Measurements from ENCODE around the gene DOK5.

The DOK5 gene

GRCh38 chr20:54680872-54681619 lies 205.7 kb downstream of the DOK5 start:
- Histone ChIP-seq H3K4me1 (ENCODE audit: insufficient read depth, low read length) (no peaks in the 10 kb centered on the region), H2AFZ (ENCODE audit: low read depth, low read length) (no peak overlapping the region), H4K20me1 (ENCODE audit: insufficient read depth, low read length) (no peaks in the 10 kb centered on the region), H3K27ac (ENCODE audit: low read length) (no peak overlapping the region), H3K79me2 (ENCODE audit: insufficient read depth, low read length) (no peaks in the 10 kb centered on the region), H3K9ac (ENCODE audit: low read depth, low read length) (no peak overlapping the region), H3K4me2 (ENCODE audit: insufficient read depth, low read length) (no peak overlapping the region), H3K27me3 (ENCODE audit: insufficient read depth, low read length, poor library complexity) (peaks cover 22% of the 10 kb centered on the region), H3K4me3 (ENCODE audit: low read depth in 1 of 2, low read length in 2 of 2) (no peak overlapping the region), H3K9me3 (ENCODE audit: insufficient read depth, low read length, severe bottlenecking) (no peaks in the 10 kb centered on the region), H3K36me3 (ENCODE audit: insufficient read depth, low read length) (no peaks in the 10 kb centered on the region)
- ATAC-seq (ENCODE audit: insufficient read depth, low read depth) = no peak
- DNase-seq = peak; percentile 30
- TF ChIP-seq EZH2 (IDR thresholded peaks at IDR 0.05; ENCODE audit: borderline replicate concordance, low read depth, low read length, severe bottlenecking) = no peak
- TF ChIP-seq CTCF (IDR thresholded peaks at IDR 0.05; ENCODE audit: borderline replicate concordance, extremely low read depth, low read length, poor library complexity, severe bottlenecking) = peak; percentile 85

DNA sequence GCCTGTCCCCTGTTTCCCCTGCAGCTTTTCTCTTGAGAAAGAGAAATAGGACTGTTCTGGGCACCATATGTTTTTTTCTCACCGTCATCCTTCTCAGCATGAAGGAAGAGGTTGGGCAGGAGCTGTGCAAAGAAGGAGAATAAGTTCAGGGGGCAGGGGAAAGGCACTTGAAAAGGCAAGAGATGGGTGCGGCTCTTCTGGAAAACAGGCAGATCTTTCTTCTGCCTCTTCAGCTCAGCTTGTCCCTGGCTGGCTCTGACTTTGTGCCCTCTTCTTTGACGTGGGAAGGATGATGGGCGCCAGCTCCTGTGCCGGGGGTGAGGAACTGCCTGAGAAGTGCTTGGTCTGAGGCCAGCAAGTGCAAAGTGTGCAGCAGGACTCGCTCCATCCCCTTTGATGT lies 206.5 kb downstream of the DOK5 start:
- no peak for ATAC-seq (ENCODE audit: insufficient read depth, low read depth)
- TF ChIP-seq CTCF (IDR thresholded peaks at IDR 0.05; ENCODE audit: borderline replicate concordance, extremely low read depth, low read length, poor library complexity, severe bottlenecking) = no peak
- TF ChIP-seq EZH2 (IDR thresholded peaks at IDR 0.05; ENCODE audit: borderline replicate concordance, low read depth, low read length, severe bottlenecking) = no peak
- Histone ChIP-seq H3K4me2 (ENCODE audit: insufficient read depth, low read length) (no peak overlapping the region), H3K79me2 (ENCODE audit: insufficient read depth, low read length) (no peaks in the 10 kb centered on the region), H3K4me3 (ENCODE audit: low read depth in 1 of 2, low read length in 2 of 2) (no peak overlapping the region), H3K27me3 (ENCODE audit: insufficient read depth, low read length, poor library complexity) (peaks cover 22% of the 10 kb centered on the region), H3K9me3 (ENCODE audit: insufficient read depth, low read length, severe bottlenecking) (no peaks in the 10 kb centered on the region), H3K27ac (ENCODE audit: low read length) (no peak overlapping the region), H4K20me1 (ENCODE audit: insufficient read depth, low read length) (no peaks in the 10 kb centered on the region), H2AFZ (ENCODE audit: low read depth, low read length) (no peak overlapping the region), H3K9ac (ENCODE audit: low read depth, low read length) (no peak overlapping the region), H3K36me3 (ENCODE audit: insufficient read depth, low read length) (no peaks in the 10 kb centered on the region), H3K4me1 (ENCODE audit: insufficient read depth, low read length) (no peaks in the 10 kb centered on the region)
- DNase-seq = no peak

DNA sequence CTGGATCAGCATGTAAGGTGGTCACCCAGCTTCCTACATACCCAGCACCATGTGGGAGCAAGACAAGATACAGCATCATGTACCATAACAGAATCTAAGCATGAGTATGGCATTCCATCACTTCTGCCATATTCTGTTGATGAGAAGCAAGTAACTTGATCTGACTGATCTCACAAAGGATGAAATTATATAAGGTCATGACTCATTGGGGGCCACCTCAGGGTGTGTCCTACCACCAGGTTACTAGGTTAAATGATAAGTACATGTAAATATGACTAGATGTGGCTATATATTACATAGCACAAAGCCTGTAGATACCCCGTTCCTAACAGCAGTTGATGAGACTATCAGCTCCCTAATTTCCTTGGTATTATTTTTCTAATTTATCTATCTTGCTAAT lies 213.1 kb downstream of the DOK5 start:
- Histone ChIP-seq H3K27ac (ENCODE audit: low read length) (no peak overlapping the region), H3K4me3 (ENCODE audit: low read depth in 1 of 2, low read length in 2 of 2) (no peak overlapping the region), H3K36me3 (ENCODE audit: insufficient read depth, low read length) (no peaks in the 10 kb centered on the region), H4K20me1 (ENCODE audit: insufficient read depth, low read length) (no peaks in the 10 kb centered on the region), H3K27me3 (ENCODE audit: insufficient read depth, low read length, poor library complexity) (peaks cover 17% of the 10 kb centered on the region), H3K9ac (ENCODE audit: low read depth, low read length) (no peak overlapping the region), H3K4me2 (ENCODE audit: insufficient read depth, low read length) (no peak overlapping the region), H2AFZ (ENCODE audit: low read depth, low read length) (no peak overlapping the region), H3K79me2 (ENCODE audit: insufficient read depth, low read length) (no peaks in the 10 kb centered on the region), H3K4me1 (ENCODE audit: insufficient read depth, low read length) (no peaks in the 10 kb centered on the region), H3K9me3 (ENCODE audit: insufficient read depth, low read length, severe bottlenecking) (no peaks in the 10 kb centered on the region)
- TF ChIP-seq EZH2 (IDR thresholded peaks at IDR 0.05; ENCODE audit: borderline replicate concordance, low read depth, low read length, severe bottlenecking) (no peak), CTCF (IDR thresholded peaks at IDR 0.05; ENCODE audit: borderline replicate concordance, extremely low read depth, low read length, poor library complexity, severe bottlenecking) (no peak)
- no peak for ATAC-seq (ENCODE audit: insufficient read depth, low read depth)
- DNase-seq = no peak
